GM12865 (cell line): Measurements from ENCODE around the gene ATXN2L.

Experiments
- DNase-seq: peaks from one replicate; pipeline ENCODE4 v3.0.0; 2010; ENCODE audit warnings: low read depth
- H3K4me3 ChIP-seq: 2 replicates; pipeline ENCODE4 v1.5.1; 2011; ENCODE audit warnings: mild to moderate bottlenecking, low read depth, low read length, control low read depth
- CTCF ChIP-seq: IDR thresholded peaks from 2 replicates; pipeline ENCODE4 v1.5.1; 2011; ENCODE audit warnings: low read length, control low read depth, low read depth, inconsistent platforms; ENCODE audit not compliant: insufficient read depth; ENCODE audit errors: missing control alignments

Gene ATXN2L

GRCh38 chr16:28834349-28834748 is 11.6 kb downstream of the ATXN2L start:
- H3K4me3 ChIP-seq: no peak overlapping the region
- no peak for DNase-seq
- TF ChIP-seq CTCF: no peak

- no peak overlapping the region for H3K4me3 ChIP-seq
- DNase-seq: no peak
- no peak for TF ChIP-seq CTCF
Observed at GRCh38 chr16:28834873-28835863, 12.4 kb downstream of the ATXN2L start.

- DNase-seq: no peak
- no peak for TF ChIP-seq CTCF
- H3K4me3 ChIP-seq: no peak overlapping the region
Observed at GRCh38 chr16:28835864-28836760, 13.3 kb downstream of the ATXN2L start.

GRCh38 chr16:28836761-28837064 is 13.9 kb downstream of the ATXN2L start:
- no peak for TF ChIP-seq CTCF
- H3K4me3 ChIP-seq: no peak overlapping the region
- DNase-seq: no peak

- no peak overlapping the region for H3K4me3 ChIP-seq
- TF ChIP-seq CTCF: no peak
- DNase-seq: no peak
Observed at GRCh38 chr16:28837672-28838557, 15.1 kb downstream of the ATXN2L start.

GRCh38 chr16:28838558-28838918 is 15.7 kb downstream of the ATXN2L start:
- H3K4me3 ChIP-seq: no peak overlapping the region
- no peak for TF ChIP-seq CTCF
- no peak for DNase-seq
